Measurements from ENCODE around the gene SLCO3A1. TPM values are rescaled to one million over a fixed set of nuclear protein-coding genes. Genes with fewer than 3 reads are reported as not detected.

Gene SLCO3A1
- total RNA-seq, 1 experiment from 2014 or later: 9.1 TPM

DNA sequence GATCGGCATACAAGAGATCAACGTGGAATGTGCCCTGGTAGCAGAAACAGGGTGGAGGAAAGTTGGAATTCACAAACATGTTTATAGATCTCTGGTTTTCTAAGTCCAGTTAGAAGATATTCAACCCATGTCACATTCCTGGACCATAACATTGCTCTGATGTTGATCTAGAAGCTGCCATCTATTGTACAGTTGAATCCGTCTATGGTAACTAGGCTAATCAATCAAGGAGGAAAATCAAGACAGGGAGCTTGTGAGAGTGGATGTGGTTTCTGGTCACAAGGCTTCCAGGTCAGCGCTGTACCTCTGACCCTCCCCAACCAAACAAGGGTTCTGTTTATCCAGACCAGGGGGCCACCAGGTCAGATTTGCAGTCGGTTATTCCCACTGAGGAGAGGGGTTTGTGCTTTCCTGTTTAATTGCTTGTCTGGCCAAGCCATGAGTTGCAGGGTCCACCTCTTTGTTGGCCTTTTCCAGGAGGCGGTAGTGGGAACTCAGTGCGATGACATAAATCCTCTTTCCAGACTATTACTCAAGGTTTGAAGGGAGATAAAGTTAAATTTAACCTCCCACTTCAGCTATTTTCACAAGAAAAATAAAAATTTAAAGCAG lies 130.3 kb downstream of the SLCO3A1 start:
- no peaks in the 10 kb centered on the region for H3K9me3 Mint-ChIP-seq
- H3K27me3 Mint-ChIP-seq (ENCODE audit: low read depth): no peaks in the 10 kb centered on the region
- H3K27ac Mint-ChIP-seq: no peak overlapping the region
- ChIA-PET POLR2A (no interaction called here), CTCF (interaction anchor here (1.1 kb wide), 1 partner anchor 277 kb away, joined by 3 read pairs; no protein-coding TSS in a partner anchor)
- H3K4me1 Mint-ChIP-seq: 0 out of 2 replicates have a peak, but pooled peaks cover 1% of the 10 kb centered on the region
- no peak for DNase-seq (ENCODE audit: low spot score)
- no peak overlapping the region for H3K4me3 Mint-ChIP-seq
- no peak for ATAC-seq
- no peaks in the 10 kb centered on the region for H3K36me3 Mint-ChIP-seq
- TF ChIP-seq OVOL2 (CRISPR knock-in tag; IDR thresholded peaks at IDR 0.05; ENCODE audit: borderline replicate concordance) (no peak), NFE2L1 (CRISPR knock-in tag; IDR thresholded peaks at IDR 0.05) (no peak), GRHL2 (CRISPR knock-in tag; IDR thresholded peaks at IDR 0.05; ENCODE audit: insufficient replicate concordance, severe bottlenecking) (no peak), ZNF263 (CRISPR knock-in tag; IDR thresholded peaks at IDR 0.05; ENCODE audit: low read depth) (no peak), TP53 (CRISPR knock-in tag; IDR thresholded peaks at IDR 0.05) (no peak), FOXK1 (CRISPR knock-in tag; IDR thresholded peaks at IDR 0.05) (no peak), NR2C2 (CRISPR knock-in tag; IDR thresholded peaks at IDR 0.05) (no peak), E2F1 (CRISPR knock-in tag; IDR thresholded peaks at IDR 0.05) (no peak), AR (CRISPR knock-in tag; IDR thresholded peaks at IDR 0.05) (no peak)
- TF ChIP-seq, protein P1, sequence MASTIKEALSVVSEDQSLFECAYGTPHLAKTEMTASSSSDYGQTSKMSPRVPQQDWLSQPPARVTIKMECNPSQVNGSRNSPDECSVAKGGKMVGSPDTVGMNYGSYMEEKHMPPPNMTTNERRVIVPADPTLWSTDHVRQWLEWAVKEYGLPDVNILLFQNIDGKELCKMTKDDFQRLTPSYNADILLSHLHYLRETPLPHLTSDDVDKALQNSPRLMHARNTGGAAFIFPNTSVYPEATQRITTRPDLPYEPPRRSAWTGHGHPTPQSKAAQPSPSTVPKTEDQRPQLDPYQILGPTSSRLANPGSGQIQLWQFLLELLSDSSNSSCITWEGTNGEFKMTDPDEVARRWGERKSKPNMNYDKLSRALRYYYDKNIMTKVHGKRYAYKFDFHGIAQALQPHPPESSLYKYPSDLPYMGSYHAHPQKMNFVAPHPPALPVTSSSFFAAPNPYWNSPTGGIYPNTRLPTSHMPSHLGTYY (CRISPR knock-in tag; IDR thresholded peaks at IDR 0.05): no peak

GRCh38 chr15:91985297-91985696 lies 131.8 kb downstream of the SLCO3A1 start:
- Mint-ChIP-seq H3K27ac (no peak overlapping the region), H3K27me3 (ENCODE audit: low read depth) (no peaks in the 10 kb centered on the region), H3K36me3 (no peaks in the 10 kb centered on the region), H3K4me1 (peaks cover 5% of the 10 kb centered on the region), H3K9me3 (no peaks in the 10 kb centered on the region), H3K4me3 (no peak overlapping the region)
- DNase-seq (ENCODE audit: low spot score) (no peak), ATAC-seq (no peak)
- CTCF ChIA-PET: no interaction called here
- POLR2A ChIA-PET: no interaction called here
- TF ChIP-seq ZNF396 (CRISPR knock-in tag; IDR thresholded peaks at IDR 0.05; ENCODE audit: borderline replicate concordance) (no peak), RORB (CRISPR knock-in tag; IDR thresholded peaks at IDR 0.05) (no peak), KAT7 (CRISPR knock-in tag; IDR thresholded peaks at IDR 0.05; ENCODE audit: borderline replicate concordance) (no peak), SMAD3 (CRISPR knock-in tag; IDR thresholded peaks at IDR 0.05; ENCODE audit: borderline replicate concordance) (no peak), USF2 (CRISPR knock-in tag; IDR thresholded peaks at IDR 0.05) (no peak), JUN (CRISPR knock-in tag; IDR thresholded peaks at IDR 0.05) (no peak), CREB1 (CRISPR knock-in tag; IDR thresholded peaks at IDR 0.05) (no peak), MYBL2 (CRISPR knock-in tag; IDR thresholded peaks at IDR 0.05) (no peak), JAZF1 (CRISPR knock-in tag; IDR thresholded peaks at IDR 0.05) (no peak), ZNF121 (CRISPR knock-in tag; IDR thresholded peaks at IDR 0.05) (no peak), SP1 (CRISPR knock-in tag; conservative IDR thresholded peaks at IDR 0.05) (no peak), NFE2L1 (CRISPR knock-in tag; IDR thresholded peaks at IDR 0.05) (no peak)
- TF ChIP-seq, protein P2, sequence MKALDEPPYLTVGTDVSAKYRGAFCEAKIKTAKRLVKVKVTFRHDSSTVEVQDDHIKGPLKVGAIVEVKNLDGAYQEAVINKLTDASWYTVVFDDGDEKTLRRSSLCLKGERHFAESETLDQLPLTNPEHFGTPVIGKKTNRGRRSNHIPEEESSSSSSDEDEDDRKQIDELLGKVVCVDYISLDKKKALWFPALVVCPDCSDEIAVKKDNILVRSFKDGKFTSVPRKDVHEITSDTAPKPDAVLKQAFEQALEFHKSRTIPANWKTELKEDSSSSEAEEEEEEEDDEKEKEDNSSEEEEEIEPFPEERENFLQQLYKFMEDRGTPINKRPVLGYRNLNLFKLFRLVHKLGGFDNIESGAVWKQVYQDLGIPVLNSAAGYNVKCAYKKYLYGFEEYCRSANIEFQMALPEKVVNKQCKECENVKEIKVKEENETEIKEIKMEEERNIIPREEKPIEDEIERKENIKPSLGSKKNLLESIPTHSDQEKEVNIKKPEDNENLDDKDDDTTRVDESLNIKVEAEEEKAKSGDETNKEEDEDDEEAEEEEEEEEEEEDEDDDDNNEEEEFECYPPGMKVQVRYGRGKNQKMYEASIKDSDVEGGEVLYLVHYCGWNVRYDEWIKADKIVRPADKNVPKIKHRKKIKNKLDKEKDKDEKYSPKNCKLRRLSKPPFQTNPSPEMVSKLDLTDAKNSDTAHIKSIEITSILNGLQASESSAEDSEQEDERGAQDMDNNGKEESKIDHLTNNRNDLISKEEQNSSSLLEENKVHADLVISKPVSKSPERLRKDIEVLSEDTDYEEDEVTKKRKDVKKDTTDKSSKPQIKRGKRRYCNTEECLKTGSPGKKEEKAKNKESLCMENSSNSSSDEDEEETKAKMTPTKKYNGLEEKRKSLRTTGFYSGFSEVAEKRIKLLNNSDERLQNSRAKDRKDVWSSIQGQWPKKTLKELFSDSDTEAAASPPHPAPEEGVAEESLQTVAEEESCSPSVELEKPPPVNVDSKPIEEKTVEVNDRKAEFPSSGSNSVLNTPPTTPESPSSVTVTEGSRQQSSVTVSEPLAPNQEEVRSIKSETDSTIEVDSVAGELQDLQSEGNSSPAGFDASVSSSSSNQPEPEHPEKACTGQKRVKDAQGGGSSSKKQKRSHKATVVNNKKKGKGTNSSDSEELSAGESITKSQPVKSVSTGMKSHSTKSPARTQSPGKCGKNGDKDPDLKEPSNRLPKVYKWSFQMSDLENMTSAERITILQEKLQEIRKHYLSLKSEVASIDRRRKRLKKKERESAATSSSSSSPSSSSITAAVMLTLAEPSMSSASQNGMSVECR (CRISPR knock-in tag; IDR thresholded peaks at IDR 0.05; ENCODE audit: borderline replicate concordance): no peak
- TF ChIP-seq, protein P3, sequence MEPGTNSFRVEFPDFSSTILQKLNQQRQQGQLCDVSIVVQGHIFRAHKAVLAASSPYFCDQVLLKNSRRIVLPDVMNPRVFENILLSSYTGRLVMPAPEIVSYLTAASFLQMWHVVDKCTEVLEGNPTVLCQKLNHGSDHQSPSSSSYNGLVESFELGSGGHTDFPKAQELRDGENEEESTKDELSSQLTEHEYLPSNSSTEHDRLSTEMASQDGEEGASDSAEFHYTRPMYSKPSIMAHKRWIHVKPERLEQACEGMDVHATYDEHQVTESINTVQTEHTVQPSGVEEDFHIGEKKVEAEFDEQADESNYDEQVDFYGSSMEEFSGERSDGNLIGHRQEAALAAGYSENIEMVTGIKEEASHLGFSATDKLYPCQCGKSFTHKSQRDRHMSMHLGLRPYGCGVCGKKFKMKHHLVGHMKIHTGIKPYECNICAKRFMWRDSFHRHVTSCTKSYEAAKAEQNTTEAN (CRISPR knock-in tag; IDR thresholded peaks at IDR 0.05): no peak
